GM21390 (cell line): ENCODE measurements around the gene NEDD1.

Source experiments
- ATAC-seq: cut with Tn5 transposase; IDR thresholded peaks from one replicate; pipeline ENCODE4 v1.9.1; 2021; ENCODE audit not compliant: unreplicated experiment

NEDD1 gene

GRCh38 chr12:96901175-96901574 is 5.9 kb upstream of the NEDD1 start:
- ATAC-seq = no peak

- ATAC-seq = no peak
These were observed 5.0 kb upstream of the NEDD1 start for GRCh38 chr12:96902076-96902475.

GRCh38 chr12:96906498-96906848 is 584 bp upstream of the NEDD1 start:
- ATAC-seq = no peak

DNA sequence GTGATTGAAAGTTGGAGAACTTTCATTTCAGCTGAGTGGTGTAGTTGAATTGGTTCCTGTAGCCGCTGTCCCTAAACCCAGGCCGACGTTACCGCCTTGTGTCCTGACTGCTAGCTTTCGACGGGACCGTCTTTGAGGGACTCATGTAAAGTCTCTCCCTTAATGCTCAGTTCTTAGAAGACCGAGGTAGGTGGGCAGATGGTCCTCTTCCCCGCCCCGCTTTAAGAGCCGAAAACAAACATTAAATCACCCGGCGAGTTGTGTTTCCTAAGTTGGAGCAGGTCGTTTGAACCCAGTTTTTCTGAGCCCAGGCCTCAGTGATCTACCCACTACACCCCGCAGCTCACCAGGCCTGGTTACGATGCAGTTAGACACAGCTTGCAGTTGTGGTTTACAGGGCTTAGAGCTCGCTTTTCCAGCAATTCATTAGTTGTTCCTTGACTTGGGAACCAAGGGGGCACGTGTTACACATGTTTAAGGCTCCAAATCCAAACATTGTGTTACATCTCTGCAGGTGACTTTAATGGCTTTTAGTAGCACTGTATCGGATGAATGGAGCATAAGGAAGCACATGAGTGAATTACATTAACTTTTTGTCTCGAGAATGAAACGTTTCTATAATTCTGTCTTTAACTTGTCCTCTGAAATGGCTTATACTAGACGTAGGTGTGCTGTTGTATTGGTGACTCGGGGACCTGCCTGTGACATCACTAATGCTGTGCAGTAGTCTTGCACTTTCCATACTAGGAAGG is 790 bp downstream of the NEDD1 start:
- peak; percentile 24 for ATAC-seq

GRCh38 chr12:96908423-96908675 is 1.3 kb downstream of the NEDD1 start:
- no peak for ATAC-seq

DNA sequence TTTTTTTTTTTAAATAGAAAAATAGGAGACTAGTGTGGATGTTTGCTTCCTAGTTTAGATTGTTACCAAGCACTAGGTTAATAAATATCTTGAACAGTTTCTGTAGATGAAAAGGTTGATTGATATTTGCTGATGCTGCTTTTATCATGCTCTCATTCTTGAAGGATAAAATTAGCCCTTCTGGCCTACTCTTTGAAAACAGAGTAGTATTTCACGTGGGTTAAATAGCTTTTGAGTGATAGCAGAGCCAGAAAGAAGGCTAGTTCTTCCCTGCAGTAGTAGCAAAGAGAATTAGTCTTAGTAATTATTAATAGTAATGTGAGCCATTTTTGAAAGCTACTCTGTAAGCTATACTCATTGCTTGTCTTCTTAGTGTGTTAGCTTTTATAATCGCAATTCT is 5.2 kb downstream of the NEDD1 start:
- ATAC-seq = no peak

GRCh38 chr12:96912943-96913342 is 5.9 kb downstream of the NEDD1 start:
- ATAC-seq = no peak

- ATAC-seq = no peak
These were observed 12.6 kb downstream of the NEDD1 start for GRCh38 chr12:96919510-96920210.

- no peak for ATAC-seq
These were observed 41.7 kb downstream of the NEDD1 start for GRCh38 chr12:96948782-96949181.

- no peak for ATAC-seq
These were observed 72.5 kb downstream of the NEDD1 start for GRCh38 chr12:96979532-96979931.

DNA sequence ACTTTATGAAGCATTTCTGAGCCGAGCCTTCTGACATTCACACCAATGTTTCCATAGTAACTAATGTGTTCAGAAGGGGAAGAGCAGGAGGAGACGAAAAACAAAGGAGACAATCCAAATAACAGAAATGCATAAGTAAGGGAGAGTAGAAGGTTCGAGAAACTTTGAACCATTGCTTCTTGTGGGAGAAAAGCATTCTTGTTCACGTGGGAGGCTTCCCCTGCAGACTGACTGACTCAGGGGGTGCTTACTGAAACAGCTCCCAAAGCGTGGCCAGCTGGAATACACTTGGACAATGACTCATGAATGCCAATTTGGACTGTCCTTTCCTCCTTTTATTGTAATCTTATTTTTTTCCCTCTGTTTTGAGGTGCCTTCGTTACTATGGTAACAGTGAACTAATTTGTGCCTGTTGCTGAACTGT is 73.9 kb downstream of the NEDD1 start:
- ATAC-seq = no peak

- no peak for ATAC-seq
These were observed 74.9 kb downstream of the NEDD1 start for GRCh38 chr12:96981911-96982310.

- ATAC-seq = no peak
These were observed 75.6 kb downstream of the NEDD1 start for GRCh38 chr12:96982671-96983070.

DNA sequence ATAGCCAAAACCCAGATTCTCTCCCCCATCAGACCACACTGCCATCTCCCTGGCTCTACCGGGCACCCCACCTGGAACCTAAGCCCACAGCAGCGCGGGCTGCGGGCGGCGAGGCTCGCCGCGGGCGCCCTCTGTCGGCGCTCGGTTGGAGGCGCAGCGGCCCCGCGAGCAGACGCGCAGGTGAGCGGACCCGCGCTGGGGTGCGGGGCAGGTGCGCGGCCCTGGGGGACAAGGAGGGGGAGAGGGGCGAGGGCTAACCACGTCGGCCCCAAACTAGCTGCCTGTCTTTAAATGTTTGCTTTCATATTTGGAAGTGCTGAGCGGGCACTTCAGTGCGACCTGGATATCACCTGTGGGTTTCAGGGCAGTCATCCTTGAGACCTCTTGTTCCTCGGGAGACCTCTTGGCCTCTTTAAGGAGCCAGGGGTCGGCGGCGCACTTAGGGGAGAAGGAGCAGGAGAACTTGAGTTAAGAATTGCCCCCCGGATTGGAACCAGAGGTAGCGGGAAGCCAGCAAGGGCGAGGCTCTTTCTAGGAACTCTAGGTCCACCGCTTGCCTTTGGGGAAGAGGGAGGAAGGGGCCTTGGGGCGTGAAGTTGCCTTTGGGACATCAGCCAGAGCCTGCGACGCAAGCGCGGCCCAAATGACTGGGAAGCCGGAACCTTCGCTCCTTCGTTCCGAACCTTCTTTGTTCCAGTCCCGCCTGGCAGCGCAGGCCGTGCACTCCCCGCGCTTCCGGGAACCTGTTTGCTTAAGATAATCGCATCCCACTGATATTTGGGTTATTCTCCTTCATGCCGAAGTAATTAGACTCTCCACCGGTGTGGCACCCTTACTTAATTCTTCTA is 78.7 kb downstream of the NEDD1 start:
- ATAC-seq = peak; percentile 90

DNA sequence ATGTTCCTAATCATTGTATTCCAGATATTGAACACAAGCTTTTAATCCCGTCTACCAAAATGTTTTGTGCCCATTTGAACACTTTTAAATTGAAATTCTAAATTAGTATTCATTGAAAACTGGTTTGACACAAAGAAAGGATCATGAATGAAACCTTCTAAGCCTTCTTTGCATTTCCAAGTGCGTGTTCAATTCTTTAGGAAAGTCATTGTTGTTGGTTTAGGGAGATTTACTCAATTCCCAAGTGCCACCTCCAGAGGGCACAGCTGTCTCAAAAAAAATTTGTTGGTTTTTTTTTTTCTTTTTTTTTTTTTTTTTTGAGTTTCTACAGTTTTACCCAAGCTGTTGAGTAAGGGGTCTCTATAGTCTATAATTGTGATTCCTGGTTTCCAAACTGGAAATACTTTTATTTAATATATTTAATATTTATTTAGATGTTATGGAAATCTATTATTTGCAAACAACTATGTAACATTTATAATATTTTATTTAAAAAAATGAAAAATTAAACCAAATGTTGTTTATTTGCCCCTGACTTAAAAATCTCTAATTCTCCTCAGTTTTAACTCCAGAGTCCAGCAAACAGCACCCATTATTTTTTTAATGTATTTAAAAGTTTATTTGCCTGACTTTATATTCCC is 79.9 kb downstream of the NEDD1 start:
- ATAC-seq = no peak

DNA sequence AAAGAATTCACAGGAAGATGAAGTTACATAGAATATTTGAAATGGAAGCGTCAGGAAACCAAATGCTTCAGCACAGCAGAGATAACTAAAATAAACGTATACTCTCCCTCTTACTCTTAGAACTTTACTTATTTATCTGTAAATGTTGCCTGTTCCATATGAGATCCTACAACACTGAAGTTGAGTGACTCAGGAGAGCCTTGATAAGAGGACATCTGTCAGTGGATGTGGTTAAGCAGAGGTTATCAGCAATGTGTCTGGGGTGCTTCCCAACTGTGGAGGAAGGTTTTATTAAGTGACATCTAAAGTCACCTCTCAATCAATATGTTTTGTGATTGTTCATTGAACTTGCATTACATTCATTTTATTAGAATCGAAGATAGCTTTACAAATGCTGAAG is 81.9 kb downstream of the NEDD1 start:
- no peak for ATAC-seq

GRCh38 chr12:96989916-96990315 is 82.9 kb downstream of the NEDD1 start:
- no peak for ATAC-seq

GRCh38 chr12:96994900-96995299 is 87.8 kb downstream of the NEDD1 start:
- no peak for ATAC-seq

DNA sequence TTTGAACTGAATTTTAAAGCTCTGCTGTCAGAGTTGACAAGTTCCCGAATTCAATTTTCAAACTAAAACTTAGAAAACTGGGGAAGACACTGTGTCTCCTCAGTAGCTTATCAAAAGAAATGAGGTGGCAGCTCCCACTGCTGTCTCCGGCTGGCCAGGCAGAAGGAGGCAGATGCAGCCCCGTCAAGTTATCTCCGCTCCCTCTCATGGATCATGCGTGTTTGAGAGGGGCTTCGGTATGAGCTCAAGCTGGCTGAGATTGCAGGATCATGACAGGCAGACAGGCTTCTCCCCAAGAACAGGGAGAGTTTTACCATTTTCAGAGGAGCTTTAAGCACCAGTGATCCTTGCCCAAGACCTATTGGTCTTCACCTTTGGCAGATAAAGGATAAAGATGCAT is 88.8 kb downstream of the NEDD1 start:
- no peak for ATAC-seq

DNA sequence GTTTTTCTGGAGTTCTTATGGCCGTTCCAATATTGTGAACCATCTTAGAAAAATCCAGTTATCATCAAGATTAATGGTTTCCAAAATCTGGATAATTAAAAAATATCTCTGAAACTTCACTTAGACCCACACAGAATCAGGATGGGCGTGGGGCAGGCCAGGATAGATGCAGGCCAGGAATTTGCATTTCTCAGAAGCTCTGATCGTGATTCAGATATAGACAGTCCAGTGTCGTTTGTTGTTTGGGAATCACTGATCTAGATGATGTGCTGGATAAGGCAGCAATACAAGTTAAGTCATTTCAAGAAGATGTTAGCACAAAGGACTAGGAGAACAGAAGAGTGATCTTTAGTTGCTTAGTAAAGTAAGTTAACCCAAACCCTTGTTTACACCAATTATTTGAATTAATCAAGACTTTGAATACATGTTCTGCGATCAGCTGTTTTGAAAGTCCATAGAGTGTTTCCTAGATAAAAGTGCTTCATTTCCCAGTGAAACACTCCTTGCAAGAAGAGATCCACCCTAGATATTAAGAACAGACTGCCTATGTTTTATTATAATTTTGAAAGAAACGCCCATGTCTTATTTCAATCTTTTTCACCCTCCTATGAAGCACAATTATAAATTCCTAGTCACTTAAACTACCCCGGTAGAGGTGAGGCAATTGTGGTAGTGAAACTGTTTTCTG is 90.9 kb downstream of the NEDD1 start:
- ATAC-seq = no peak

- ATAC-seq = no peak
These were observed 96.2 kb downstream of the NEDD1 start for GRCh38 chr12:97003276-97003675.
